GM20000 (cell line): ENCODE data around the gene RFX7.
"Not testable (repeated sequence)": the region's sequence is repeated elsewhere in the genome, so short reads cannot be mapped to it uniquely, and the experiment has no call there.

Experiments
- DNase-seq: peaks from one replicate; pipeline ENCODE4 v3.0.0; 2012; ENCODE audit warnings: low spot score
- CTCF ChIP-seq: IDR thresholded peaks from 2 replicates; pipeline ENCODE4 v1.5.1; 2012; ENCODE audit warnings: mild to moderate bottlenecking, control low read depth; ENCODE audit errors: extremely low read depth, missing control alignments

The RFX7 gene

DNA sequence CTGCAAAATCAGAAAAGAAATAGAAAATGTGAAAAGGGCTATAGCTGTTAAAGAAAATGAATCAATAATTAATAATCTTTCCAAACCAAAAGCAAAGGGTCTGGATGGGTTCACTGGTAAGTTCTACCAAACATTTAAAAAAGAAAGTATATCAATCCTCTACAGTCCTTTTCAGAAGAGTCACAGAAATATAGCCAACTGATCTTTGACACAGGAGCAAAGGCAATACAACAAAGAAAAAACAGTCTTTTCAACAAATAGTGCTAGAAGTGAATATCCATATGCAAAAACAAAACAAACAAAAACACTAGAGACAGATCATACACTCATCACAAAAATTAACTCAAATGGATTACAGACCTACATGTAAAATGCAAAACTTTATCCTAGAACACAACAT is 32.6 kb downstream of the RFX7 start:
- TF ChIP-seq CTCF = no peak
- DNase-seq = no peak

DNA sequence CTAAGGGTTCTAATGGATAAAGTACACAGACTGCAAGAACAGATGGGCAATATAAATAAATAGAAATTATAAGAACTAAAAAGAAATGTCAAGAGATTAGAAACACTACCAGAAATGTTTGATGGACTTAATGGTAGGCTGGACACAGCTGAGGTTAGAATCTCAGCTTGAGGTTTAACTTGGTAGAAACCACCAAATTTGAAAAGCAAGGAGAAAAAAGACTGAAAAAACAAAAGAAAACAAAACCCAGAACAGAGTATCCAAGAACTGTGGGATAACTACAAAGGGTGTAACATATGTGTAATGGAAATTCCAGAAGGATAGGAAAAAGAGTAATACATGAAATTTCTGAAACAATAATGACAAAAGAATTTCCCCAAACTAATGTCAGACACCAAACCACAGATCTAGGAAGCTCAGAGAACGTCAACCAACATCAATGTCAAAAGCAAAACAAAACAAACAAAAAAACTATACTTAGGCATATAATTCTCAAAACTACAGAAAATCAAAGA is 35.0 kb downstream of the RFX7 start:
- no peak for DNase-seq
- no peak for TF ChIP-seq CTCF

- DNase-seq = no peak
- TF ChIP-seq CTCF = no peak
Measured at GRCh38 chr15:56208185-56208584, 35.5 kb downstream of the RFX7 start.

DNA sequence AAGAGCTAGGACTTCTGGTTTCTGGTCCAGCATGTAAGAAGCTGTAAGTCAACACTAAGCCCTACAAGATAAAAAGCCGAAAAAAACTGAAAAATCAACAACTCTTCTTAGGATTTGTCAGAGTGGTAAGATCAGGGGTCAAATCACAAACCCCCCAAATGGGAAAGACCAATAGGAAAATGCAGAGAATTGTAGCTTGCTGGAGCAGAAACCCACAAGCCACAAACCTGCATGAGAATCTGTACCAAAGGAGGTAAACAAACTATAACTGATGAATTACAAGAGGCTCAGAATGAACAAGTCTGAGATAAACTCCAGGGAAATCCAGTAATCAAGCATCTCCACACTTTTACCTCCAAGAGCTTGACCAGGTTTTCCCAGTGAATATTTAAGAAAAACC is 36.0 kb downstream of the RFX7 start:
- no peak for TF ChIP-seq CTCF
- DNase-seq = no peak

DNA sequence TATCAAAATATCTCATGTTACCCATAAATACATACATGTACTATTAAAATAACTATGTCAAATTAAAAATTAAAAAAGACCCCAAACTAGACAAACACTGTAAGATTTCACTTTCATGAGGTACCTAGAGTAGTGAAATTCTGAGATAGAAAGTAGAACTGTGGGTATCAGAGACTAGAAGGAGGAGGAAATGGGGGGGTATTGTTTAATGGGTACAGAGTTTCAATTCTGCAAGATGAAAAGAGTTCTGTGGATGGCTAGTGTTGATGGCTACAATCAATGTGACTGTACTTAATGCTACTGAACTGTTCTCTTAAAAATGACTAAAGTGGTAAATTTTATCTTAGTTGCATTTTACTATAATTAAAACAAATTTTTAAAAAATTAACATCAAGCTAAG is 36.6 kb downstream of the RFX7 start:
- DNase-seq = no peak

DNA sequence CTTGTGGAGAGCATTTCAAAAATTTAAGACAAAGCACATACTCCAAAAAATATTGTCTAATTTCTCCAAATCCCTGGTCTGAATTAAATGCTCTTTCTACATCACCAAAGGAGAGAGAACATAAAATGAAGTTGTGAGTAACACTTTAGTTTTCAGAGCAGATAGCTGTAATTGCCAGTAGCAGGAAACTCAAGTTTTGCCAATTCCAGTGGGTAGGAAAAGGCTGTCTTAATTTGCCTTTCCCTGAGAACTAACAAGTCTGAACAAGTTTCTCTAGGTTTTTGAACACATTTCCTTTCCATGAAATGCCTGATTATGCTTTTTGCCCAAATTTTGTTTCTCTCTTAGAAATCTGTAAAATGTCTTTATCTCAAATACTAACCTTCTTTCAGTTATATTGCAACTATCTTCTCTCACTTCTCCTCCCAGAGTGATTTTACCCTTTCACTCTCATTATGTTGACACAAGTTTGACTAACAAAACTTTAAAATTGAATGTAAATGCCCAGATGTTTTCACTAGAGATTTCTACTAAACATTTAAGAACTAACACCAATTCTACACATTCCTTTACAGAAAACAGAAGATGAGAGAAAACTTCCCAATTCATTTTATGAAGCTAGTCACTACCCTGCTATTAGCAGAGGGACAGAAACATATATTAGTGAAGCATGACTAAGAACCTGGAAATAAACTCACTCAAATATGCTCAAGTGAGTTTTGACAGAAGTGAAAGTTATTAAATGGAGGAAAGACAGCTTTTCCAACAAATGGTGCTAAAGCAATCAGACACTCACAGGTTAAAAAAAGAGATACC is 38.4 kb downstream of the RFX7 start:
- TF ChIP-seq CTCF = no peak
- no peak for DNase-seq

More for the DNA sequence above, 36.6 kb downstream of the RFX7 start:
- TF ChIP-seq CTCF = no peak

DNA sequence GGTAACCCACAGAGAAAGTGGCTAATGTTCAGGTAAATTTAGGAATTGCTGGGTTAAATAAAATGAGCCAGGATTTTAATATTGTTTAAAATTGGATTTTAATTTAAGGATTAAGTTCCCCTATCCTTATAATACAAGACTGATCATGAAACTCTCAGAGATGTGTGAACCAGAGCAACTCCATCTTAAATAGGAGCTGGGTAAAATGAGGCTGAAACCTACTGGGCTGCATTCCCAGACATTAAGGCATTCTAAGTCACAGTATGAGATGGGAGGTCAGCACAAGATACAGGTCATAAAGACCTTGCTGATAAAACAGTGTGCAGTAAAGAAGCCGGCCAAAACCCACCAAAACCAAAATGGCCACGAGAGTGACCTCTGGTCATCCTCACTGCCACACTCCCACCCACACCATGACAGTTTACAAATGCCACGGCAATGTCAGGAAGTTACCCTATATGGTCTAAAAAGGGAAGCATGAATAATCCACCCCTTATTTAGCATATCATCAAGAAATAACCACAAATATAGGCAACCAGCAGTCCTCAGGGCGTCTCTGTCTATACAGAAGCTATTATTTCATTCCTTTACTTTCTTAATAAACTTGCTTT is 40.3 kb downstream of the RFX7 start:
- not testable (repeated sequence) for DNase-seq
